Neural cell (in vitro differentiated cells): ENCODE data around the gene LCP2. TPM values are rescaled to one million over a fixed set of nuclear protein-coding genes. Genes with fewer than 3 reads are reported as not detected.
A peak's percentile ranks its signal among the peaks of the same experiment; 100 is the strongest.
"Not testable (repeated sequence)": the region's sequence is repeated elsewhere in the genome, so short reads cannot be mapped to it uniquely, and the experiment has no call there.

Experiments used
- H2AFZ ChIP-seq: fragments of 200-600, 300-800 bp; sonication (generic), shearing (Covaris generic); 2 replicates; pipeline ENCODE4 v1.6.0; 2014; ENCODE audit warnings: low read depth, mild to moderate bottlenecking, antibody characterized with exemption, low read length, moderate library complexity
- H3F3A ChIP-seq: fragments of 200-600 bp; shearing (Covaris generic); 2 replicates; pipeline ENCODE4 v1.6.1; 2016; ENCODE audit warnings: mild to moderate bottlenecking, moderate library complexity, mixed read lengths, antibody characterized with exemption, low read length; ENCODE audit not compliant: insufficient read depth, poor library complexity, severe bottlenecking
- H3K27ac ChIP-seq: fragments of 200-600, 300-800 bp; sonication (generic), shearing (Covaris generic); 2 replicates; pipeline ENCODE4 v1.5.1; 2014; ENCODE audit warnings: mild to moderate bottlenecking, low read length, moderate library complexity
- H3K27me3 ChIP-seq: fragments of 300-800, 200-600 bp; sonication (generic), shearing (Covaris generic); 2 replicates; pipeline ENCODE4 v1.6.0; 2014; ENCODE audit warnings: mild to moderate bottlenecking, low read depth, low read length, moderate library complexity; ENCODE audit not compliant: insufficient read depth
- H3K36me3 ChIP-seq: fragments of 300-800, 200-600 bp; sonication (generic), shearing (Covaris generic); 2 replicates; pipeline ENCODE4 v1.5.1; 2014; ENCODE audit warnings: mild to moderate bottlenecking, antibody characterized with exemption, low read length, moderate library complexity; ENCODE audit not compliant: insufficient read depth
- H3K4me2 ChIP-seq: fragments of 300-800, 200-600 bp; sonication (generic), shearing (Covaris generic); 2 replicates; pipeline ENCODE4 v1.6.0; 2014; ENCODE audit warnings: mild to moderate bottlenecking, low read length
- H3K4me3 ChIP-seq: fragments of 300-800, 200-600 bp; sonication (generic), shearing (Covaris generic); 2 replicates; pipeline ENCODE4 v1.5.1; 2014; ENCODE audit warnings: mild to moderate bottlenecking, low read length, moderate library complexity
- H3K79me2 ChIP-seq: fragments of 200-600 bp; shearing (Covaris generic); replicated peaks from 2 replicates; pipeline ENCODE4 v1.6.0; 2014; ENCODE audit warnings: mild to moderate bottlenecking, low read length, moderate library complexity; ENCODE audit not compliant: insufficient read depth
- H3K9ac ChIP-seq: fragments of 300-800, 200-600 bp; sonication (generic), shearing (Covaris generic); 2 replicates; pipeline ENCODE4 v1.6.1; 2016; ENCODE audit warnings: mild to moderate bottlenecking, low read length, mixed read lengths
- H3K9me2 ChIP-seq: fragments of 200-600 bp; shearing (Covaris generic); 2 replicates; pipeline ENCODE4 v1.6.1; 2016; ENCODE audit warnings: mild to moderate bottlenecking, low read length, mixed read lengths; ENCODE audit not compliant: insufficient read depth
- H3K9me3 ChIP-seq: fragments of 200-600, 300-800 bp; sonication (generic), shearing (Covaris generic); 2 replicates; pipeline ENCODE4 v1.6.1; 2016; ENCODE audit warnings: mild to moderate bottlenecking, mixed run types, low read length, moderate library complexity, mixed read lengths
- H4K20me1 ChIP-seq: fragments of 200-600 bp; shearing (Covaris generic); 2 replicates; pipeline ENCODE4 v1.6.1; 2016; ENCODE audit warnings: mild to moderate bottlenecking, mixed run types; ENCODE audit not compliant: insufficient read depth
- CTCF ChIP-seq: fragments of 450-650 bp; IDR thresholded peaks from 2 replicates; pipeline ENCODE4 v1.5.1; 2014; ENCODE audit warnings: antibody characterized with exemption, mild to moderate bottlenecking, moderate library complexity; ENCODE audit not compliant: poor library complexity, severe bottlenecking
- EP300 ChIP-seq: fragments of 450-650 bp; conservative IDR thresholded peaks from 2 replicates; pipeline ENCODE4 v1.6.1; 2014; ENCODE audit warnings: antibody characterized with exemption, mild to moderate bottlenecking, moderate library complexity; ENCODE audit not compliant: poor library complexity, severe bottlenecking
- EZH2 ChIP-seq: fragments of 200-600, 300-800 bp; shearing (Covaris generic), sonication (generic); IDR thresholded peaks from 2 replicates; pipeline ENCODE4 v1.6.1; 2014; ENCODE audit warnings: antibody characterized with exemption, low read length, borderline replicate concordance, mild to moderate bottlenecking; ENCODE audit not compliant: insufficient read depth, poor library complexity, severe bottlenecking
- MXI1 ChIP-seq: fragments of 450-650 bp; conservative IDR thresholded peaks from 2 replicates; pipeline ENCODE4 v1.6.1; 2014; ENCODE audit warnings: antibody characterized with exemption, mild to moderate bottlenecking; ENCODE audit not compliant: poor library complexity, severe bottlenecking
- POLR2AphosphoS5 ChIP-seq: IDR thresholded peaks from 2 replicates; pipeline ENCODE4 v1.6.1; 2012
- RAD21 ChIP-seq: fragments of 450-650 bp; conservative IDR thresholded peaks from 2 replicates; pipeline ENCODE4 v1.6.1; 2014; ENCODE audit warnings: antibody characterized with exemption, mild to moderate bottlenecking, moderate library complexity
- REST ChIP-seq: IDR thresholded peaks from 2 replicates; pipeline ENCODE4 v1.6.1; 2012; ENCODE audit warnings: borderline replicate concordance
- SMC3 ChIP-seq: fragments of 450-650 bp; conservative IDR thresholded peaks from 2 replicates; pipeline ENCODE4 v1.6.1; 2014; ENCODE audit warnings: antibody characterized with exemption, mild to moderate bottlenecking, moderate library complexity; ENCODE audit not compliant: poor library complexity
- TAF1 ChIP-seq: IDR thresholded peaks from 2 replicates; pipeline ENCODE4 v1.6.1; 2012; ENCODE audit warnings: low read depth
- polyA plus RNA-seq: library from polyadenylated mRNA; depleted of rRNA; stranded (reverse); fragments of >200 nt; gene quantifications from 2 replicates; pipeline ENCODE4 v1.2.3, GENCODE V29; 2014

Gene LCP2
- polyA plus RNA-seq, 1 donor from 2014 or later = not detected

GRCh38 chr5:170250810-170251317 is 46.7 kb downstream of the LCP2 start:
- H4K20me1 ChIP-seq = no peaks in the 10 kb centered on the region
- no peaks in the 10 kb centered on the region for H3K36me3 ChIP-seq
- no peak overlapping the region for H3K4me3 ChIP-seq
- TF ChIP-seq REST (no peak), SMC3 (no peak), EZH2 (no peak), POLR2AphosphoS5 (peak; percentile 57), EP300 (peak; percentile 50), MXI1 (no peak), TAF1 (no peak)
- H3K9ac ChIP-seq = no peak overlapping the region
- H2AFZ ChIP-seq = no peak overlapping the region
- H3K4me2 ChIP-seq = no peak overlapping the region
- no peaks in the 10 kb centered on the region for H3F3A ChIP-seq
- H3K9me2 ChIP-seq = no peaks in the 10 kb centered on the region
- no peaks in the 10 kb centered on the region for H3K9me3 ChIP-seq
- no peak overlapping the region for H3K27ac ChIP-seq
- H3K79me2 ChIP-seq = no peaks in the 10 kb centered on the region
- H3K27me3 ChIP-seq = no peaks in the 10 kb centered on the region

GRCh38 chr5:170249355-170249754 is 48.2 kb downstream of the LCP2 start:
- H3K9me3 ChIP-seq = no peaks in the 10 kb centered on the region
- no peaks in the 10 kb centered on the region for H3F3A ChIP-seq
- no peak overlapping the region for H2AFZ ChIP-seq
- no peaks in the 10 kb centered on the region for H3K27me3 ChIP-seq
- H4K20me1 ChIP-seq = no peaks in the 10 kb centered on the region
- no peak overlapping the region for H3K27ac ChIP-seq
- H3K9ac ChIP-seq = no peak overlapping the region
- TF ChIP-seq SMC3 (no peak), EP300 (no peak), MXI1 (no peak), TAF1 (no peak), CTCF (no peak), RAD21 (no peak), REST (no peak), POLR2AphosphoS5 (no peak), EZH2 (no peak)
- H3K9me2 ChIP-seq = no peaks in the 10 kb centered on the region
- no peak overlapping the region for H3K4me2 ChIP-seq
- no peaks in the 10 kb centered on the region for H3K36me3 ChIP-seq
- no peaks in the 10 kb centered on the region for H3K79me2 ChIP-seq
- no peak overlapping the region for H3K4me3 ChIP-seq

- not testable (repeated sequence) for H3K79me2 ChIP-seq, H3K4me2 ChIP-seq, H3K9ac ChIP-seq, H4K20me1 ChIP-seq, H3K36me3 ChIP-seq, H3K27me3 ChIP-seq, H3K9me2 ChIP-seq, H3K4me3 ChIP-seq, H3K9me3 ChIP-seq, H3F3A ChIP-seq, H3K27ac ChIP-seq, H2AFZ ChIP-seq
Measured at GRCh38 chr5:170248931-170249227, 48.7 kb downstream of the LCP2 start.
